Peyer's patch (tissue), 4 donors: ENCODE results near the gene CHD9.

Experiments
- CTCF ChIP-seq, 6 experiments: fragments of 450-650 bp in 4 of 6; fragments of 200-600 bp in 2 of 6; sonication (generic) in 1 of 6; IDR thresholded peaks; one replicate each; pipeline ENCODE4 v1.5.1; 2017 to 2019; ENCODE audit warnings: antibody characterized with exemption in 6 of 6, mild to moderate bottlenecking in 3 of 6, moderate library complexity in 1 of 6
- POLR2A ChIP-seq, 2 donors: fragments of 450-650 bp; IDR thresholded peaks; one replicate each; pipeline ENCODE4 v1.5.1; 2017; ENCODE audit warnings: antibody characterized with exemption in 2 of 2, mild to moderate bottlenecking in 2 of 2, moderate library complexity in 2 of 2

- TF ChIP-seq CTCF (IDR thresholded peaks at IDR 0.05) (no peak), POLR2A (IDR thresholded peaks at IDR 0.05) (no peak)
Observed at GRCh38 chr16:53055541-53056391, 975 bp downstream of the CHD9 start.
